ENCODE results near the gene EVI5.

EVI5 gene

DNA sequence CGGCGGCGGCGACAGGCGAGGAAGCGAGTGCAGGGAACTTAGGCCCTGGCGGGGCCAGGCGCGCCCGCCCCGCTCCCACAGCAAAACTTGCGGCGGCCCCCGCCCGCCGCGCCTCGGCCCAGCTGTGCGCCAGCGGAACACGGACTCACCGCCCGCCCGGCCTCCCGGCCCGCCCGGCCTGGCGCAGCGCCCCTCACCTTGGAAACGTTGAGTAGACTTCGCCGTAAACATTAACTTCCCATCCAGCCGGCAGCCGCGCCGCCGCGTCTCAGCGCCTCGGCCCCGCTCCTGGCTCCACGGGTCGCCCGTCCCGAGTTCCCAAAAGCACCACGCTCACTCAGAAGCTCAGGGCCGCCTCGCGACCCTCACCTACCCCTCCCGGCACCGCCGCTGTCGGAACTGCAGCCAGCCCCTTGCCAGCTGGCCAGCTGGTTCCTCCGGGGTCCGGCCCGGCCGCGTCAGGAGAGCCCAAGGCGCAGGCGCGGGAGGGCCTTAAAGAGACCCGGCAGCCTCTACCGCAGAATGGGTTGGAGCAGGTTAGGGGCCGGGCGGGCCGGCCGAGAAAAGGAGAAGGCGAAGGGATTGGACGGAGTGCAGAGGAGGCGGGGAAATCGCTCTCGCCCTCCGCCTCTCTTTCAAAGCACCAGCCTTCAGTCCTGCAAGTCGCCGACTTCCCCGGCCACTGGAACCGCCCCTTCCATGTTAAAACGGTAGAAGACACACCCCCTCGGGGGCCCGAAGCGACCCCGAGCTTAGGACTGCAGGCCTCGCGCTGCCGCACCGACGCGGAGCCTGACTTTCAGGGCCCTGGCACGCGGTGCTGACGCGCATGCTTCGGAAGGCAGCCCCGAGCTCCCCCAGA lies at the start of gene EVI5:
TSS of gene EVI5 (minus strand) at position 470 of the 862 bp plus-strand sequence. CDS start 48,562 bp downstream, outside the sequence.
- intact Hi-C loops (cut with DNase I) = loop anchor here (2.0 to 10.0 kb wide), 2 partner anchors 46 to 290 kb away; partner anchors contain the start of gene MTF2
- peak; percentile 78 to 98 (median 90) for DNase-seq

GRCh38 chr1:92834617-92835016 lies 49.7 kb upstream of the EVI5 start:
- no peak for DNase-seq
- intact Hi-C loops (cut with DNase I) = loop anchor here (5.0 kb wide), 1 partner anchor 87 kb away; no protein-coding TSS in a partner anchor

DNA sequence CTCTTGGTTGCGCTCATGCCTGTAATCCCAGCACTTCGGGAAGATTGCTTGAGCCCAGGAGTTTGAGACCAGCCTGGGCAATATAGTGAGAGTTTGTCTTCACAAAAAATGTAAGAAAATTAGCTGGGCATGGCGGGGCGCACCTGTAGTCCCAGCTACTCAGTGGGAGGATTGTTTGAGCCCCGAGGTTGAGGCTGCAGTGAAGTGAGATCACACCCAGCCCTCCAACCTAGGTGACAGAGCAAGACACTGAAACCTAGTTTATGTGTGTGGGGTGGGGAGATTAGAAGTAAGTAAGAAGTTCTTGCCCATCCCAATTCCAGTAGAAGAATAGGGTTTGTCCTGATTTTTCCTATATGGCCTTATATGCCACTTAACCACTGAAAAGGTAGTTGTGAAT lies 48.9 kb upstream of the EVI5 start:
- intact Hi-C loops (cut with DNase I) = loop anchor here (5.0 kb wide), 1 partner anchor 87 kb away; no protein-coding TSS in a partner anchor
- no peak for DNase-seq

GRCh38 chr1:92832537-92833114 lies 47.7 kb upstream of the EVI5 start:
- intact Hi-C loops (cut with DNase I) = loop anchor here (5.0 kb wide), 1 partner anchor 85 kb away; no protein-coding TSS in a partner anchor
- no peak for DNase-seq

GRCh38 chr1:92831762-92832536 lies 47.0 kb upstream of the EVI5 start, which contains the start of gene RPL5:
Gene RPL5 (plus strand): TSS chr1:92832040. CDS start chr1:92832115, 75 bp downstream.
- peak; percentile 93 to 99 (median 96) for DNase-seq

GRCh38 chr1:92831368-92831761 lies 46.5 kb upstream of the EVI5 start:
- DNase-seq = no peak
- intact Hi-C loops (cut with DNase I) = loop anchor here (2.0 to 5.0 kb wide), 2 partner anchors 47 to 84 kb away; partner anchors contain the start of gene EVI5

More at GRCh38 chr1:92831762-92832536, 47.0 kb upstream of the EVI5 start, which contains the start of gene RPL5:
- intact Hi-C loops (cut with DNase I) = loop anchor here (2.0 to 5.0 kb wide), 2 partner anchors 47 to 85 kb away; partner anchors contain the start of gene EVI5

- DNase-seq = no peak
- intact Hi-C loops (cut with DNase I) = no loop called here
Measured at GRCh38 chr1:92826792-92827191, 41.9 kb upstream of the EVI5 start.

DNA sequence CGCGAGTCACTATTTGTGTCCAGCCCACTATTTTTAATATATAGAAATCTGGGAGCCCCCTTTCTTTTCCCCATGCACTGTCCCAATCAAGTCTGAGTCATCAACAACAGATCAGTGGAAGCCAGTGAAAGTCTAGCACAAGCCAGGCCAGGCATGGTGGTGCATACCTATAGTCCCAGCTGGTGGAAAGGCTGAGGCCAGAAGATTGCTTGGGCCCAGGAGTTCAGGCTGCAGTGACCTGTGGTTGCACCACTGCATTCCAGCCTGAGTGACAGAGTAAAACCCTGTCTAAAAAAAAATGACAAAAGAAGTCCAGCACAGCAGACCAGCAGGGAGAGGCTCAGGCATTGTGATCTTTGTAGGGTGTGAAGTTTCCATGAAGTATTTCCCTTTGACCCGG lies 38.0 kb upstream of the EVI5 start:
- intact Hi-C loops (cut with DNase I) = no loop called here
- DNase-seq = no peak

- no peak for DNase-seq
- intact Hi-C loops (cut with DNase I) = no loop called here
Measured at GRCh38 chr1:92820551-92820950, 35.6 kb upstream of the EVI5 start.

DNA sequence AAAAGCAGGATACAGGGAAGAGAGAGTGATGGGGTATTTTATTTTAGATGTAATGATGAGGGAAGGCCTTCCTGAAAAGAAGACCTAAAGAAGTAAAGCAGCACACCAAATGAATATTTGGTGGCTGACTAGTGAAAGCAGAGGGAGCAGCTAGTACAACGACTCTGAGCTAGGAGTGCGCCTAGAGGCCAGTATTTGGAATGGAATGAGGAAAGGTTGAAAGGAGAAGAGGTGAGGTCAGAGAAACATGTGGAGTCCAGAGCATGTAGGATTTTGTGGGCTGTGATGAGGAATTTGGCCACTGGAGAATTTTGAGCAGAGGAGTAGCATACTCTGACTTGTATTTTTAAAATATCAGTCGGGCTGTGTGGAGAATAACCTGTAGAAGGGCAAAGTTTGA lies 35.1 kb upstream of the EVI5 start:
- DNase-seq = no peak
- intact Hi-C loops (cut with DNase I) = no loop called here

DNA sequence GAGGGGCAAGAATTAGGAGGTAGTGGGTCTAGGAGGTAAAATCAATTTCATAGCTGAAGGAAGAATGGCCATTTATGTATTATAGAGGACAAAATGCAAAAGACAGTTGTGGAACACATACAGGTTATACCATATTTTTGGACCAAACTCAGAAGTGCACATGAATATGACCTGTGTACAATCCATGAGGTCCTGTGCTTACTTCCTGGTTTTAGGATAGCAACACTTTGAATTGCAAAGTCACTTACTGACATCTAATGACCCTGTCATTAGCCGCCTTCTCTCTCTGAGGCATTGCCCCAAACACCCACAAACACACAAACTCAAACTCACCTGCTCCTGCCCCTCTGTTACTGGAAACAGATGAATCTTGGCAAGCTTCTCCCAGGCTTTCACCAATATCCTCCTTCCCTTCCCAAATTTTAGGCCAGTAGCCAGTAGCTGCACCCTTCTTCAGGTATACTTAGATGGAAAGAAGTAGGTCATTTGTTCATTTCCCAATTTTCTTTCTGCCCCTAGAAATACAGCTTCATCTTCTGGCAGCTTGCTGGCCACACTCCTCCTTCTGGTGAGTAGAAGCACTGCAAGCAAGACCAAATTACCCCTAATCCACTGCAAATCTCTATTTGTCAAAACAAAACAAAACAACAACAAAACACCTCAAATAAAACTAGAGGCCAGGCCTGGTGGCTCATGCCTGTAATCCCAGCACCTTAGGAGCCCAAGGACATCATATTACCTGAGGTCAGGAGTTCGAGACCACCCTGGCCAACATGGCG lies 33.3 kb upstream of the EVI5 start:
- intact Hi-C loops (cut with DNase I) = loop anchor here (2.0 kb wide), 1 partner anchor 69 kb away; no protein-coding TSS in a partner anchor
- no peak for DNase-seq

- intact Hi-C loops (cut with DNase I) = no loop called here
- no peak for DNase-seq
Measured at GRCh38 chr1:92817137-92817697, 32.3 kb upstream of the EVI5 start.

- DNase-seq = no peak
- intact Hi-C loops (cut with DNase I) = no loop called here
Measured at GRCh38 chr1:92816732-92817131, 31.8 kb upstream of the EVI5 start.

- DNase-seq = no peak
- intact Hi-C loops (cut with DNase I) = no loop called here
Measured at GRCh38 chr1:92808381-92808780, 23.5 kb upstream of the EVI5 start.

GRCh38 chr1:92805216-92805615 lies 20.3 kb upstream of the EVI5 start:
- intact Hi-C loops (cut with DNase I) = no loop called here
- no peak for DNase-seq

DNA sequence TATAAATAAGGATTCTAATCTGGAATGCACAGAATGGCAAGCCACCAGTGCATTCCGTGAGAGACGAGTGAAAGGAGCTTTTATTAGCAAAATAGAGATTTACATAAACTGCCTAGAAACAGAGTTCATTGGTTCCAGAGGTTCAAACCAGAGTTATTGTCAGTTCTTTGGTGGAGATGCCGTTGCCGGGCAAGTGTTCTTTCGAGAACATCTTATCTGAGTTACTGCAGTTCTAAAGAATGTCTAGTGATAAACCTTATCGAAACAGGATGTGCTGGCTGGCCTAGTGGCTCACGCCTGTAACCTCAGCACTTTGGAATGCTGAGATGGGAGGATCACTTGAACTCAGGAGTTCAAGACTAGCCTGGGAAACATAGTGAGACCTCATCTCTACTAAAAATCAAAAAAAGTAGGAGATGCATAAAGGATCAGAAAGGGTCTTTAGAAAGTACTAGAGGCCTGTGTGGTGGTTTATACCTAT lies 19.9 kb upstream of the EVI5 start:
- intact Hi-C loops (cut with DNase I) = no loop called here
- peak in 7 of 10 donors; percentile 15 to 90 (median 36) for DNase-seq

DNA sequence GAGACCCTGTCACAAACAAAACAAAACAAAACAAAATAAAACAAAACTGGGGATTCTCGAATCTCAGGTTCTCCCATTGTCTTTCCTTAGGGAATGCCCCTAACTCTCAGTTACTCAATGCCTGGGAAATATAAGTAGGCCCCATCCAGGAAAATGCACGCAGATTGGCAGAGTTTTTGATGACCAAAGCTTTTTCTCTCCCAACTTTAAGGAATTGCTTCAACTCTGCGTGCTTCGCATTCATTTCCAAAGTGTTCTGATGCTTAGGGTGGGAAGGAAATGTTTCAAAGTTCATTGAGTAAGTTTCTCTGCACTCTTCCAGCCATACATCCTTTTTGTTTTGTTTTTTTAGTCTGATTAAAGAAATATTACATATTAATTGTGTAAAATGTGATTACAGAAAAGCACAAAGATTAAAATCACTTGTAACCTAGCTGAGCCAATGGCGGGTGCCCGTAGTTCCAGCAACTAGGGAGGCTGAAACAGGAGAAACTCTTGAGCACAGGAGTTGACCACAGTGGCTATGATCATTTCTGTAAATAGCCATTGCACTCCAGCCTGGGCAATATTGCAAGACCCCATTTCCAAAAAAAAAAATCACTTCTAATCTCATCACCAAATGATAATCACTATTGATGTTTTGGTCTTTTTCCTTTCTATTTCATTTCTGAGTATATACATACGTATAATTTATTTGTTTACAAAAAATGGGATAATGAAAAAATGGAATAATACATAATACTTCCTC lies 18.4 kb upstream of the EVI5 start:
- DNase-seq = no peak
- intact Hi-C loops (cut with DNase I) = no loop called here

GRCh38 chr1:92797961-92798360 lies 13.1 kb upstream of the EVI5 start:
- intact Hi-C loops (cut with DNase I) = no loop called here
- DNase-seq = no peak

DNA sequence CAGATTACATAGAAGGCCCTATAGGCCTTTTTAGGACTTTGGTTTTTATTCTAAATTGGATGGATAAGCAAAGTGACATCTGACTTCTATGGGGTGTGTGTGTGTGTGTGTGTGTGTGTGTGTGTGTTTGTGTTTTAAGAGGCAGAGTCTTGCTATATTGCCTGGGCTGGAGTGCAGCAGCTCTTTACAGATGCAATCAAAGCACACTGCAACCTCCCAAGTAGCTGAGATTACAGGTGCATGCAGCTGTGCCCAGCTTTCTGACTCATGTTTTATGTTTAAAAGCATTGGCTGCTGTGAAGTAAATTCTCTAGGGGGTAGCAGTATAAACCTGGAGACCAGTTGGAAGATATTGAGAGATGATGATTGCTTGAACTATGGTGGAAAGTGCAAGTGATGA lies 12.4 kb upstream of the EVI5 start:
- no peak for DNase-seq
- intact Hi-C loops (cut with DNase I) = no loop called here

Data from posterior cingulate gyrus (tissue), 11 donors.